Neural cell (in vitro differentiated cells): Measurements from ENCODE around the gene PLCB1. TPM values are rescaled to one million over a fixed set of nuclear protein-coding genes. Genes with fewer than 3 reads are reported as not detected.

Source experiments
- H2AFZ ChIP-seq: fragments of 200-600, 300-800 bp; sonication (generic), shearing (Covaris generic); 2 replicates; pipeline ENCODE4 v1.6.0; 2014; ENCODE audit warnings: low read depth, mild to moderate bottlenecking, antibody characterized with exemption, low read length, moderate library complexity
- H3F3A ChIP-seq: fragments of 200-600 bp; shearing (Covaris generic); 2 replicates; pipeline ENCODE4 v1.6.1; 2016; ENCODE audit warnings: mild to moderate bottlenecking, moderate library complexity, mixed read lengths, antibody characterized with exemption, low read length; ENCODE audit not compliant: insufficient read depth, poor library complexity, severe bottlenecking
- H3K27ac ChIP-seq: fragments of 200-600, 300-800 bp; sonication (generic), shearing (Covaris generic); 2 replicates; pipeline ENCODE4 v1.5.1; 2014; ENCODE audit warnings: mild to moderate bottlenecking, low read length, moderate library complexity
- H3K27me3 ChIP-seq: fragments of 300-800, 200-600 bp; sonication (generic), shearing (Covaris generic); 2 replicates; pipeline ENCODE4 v1.6.0; 2014; ENCODE audit warnings: mild to moderate bottlenecking, low read depth, low read length, moderate library complexity; ENCODE audit not compliant: insufficient read depth
- H3K36me3 ChIP-seq: fragments of 300-800, 200-600 bp; sonication (generic), shearing (Covaris generic); 2 replicates; pipeline ENCODE4 v1.5.1; 2014; ENCODE audit warnings: mild to moderate bottlenecking, antibody characterized with exemption, low read length, moderate library complexity; ENCODE audit not compliant: insufficient read depth
- H3K4me2 ChIP-seq: fragments of 300-800, 200-600 bp; sonication (generic), shearing (Covaris generic); 2 replicates; pipeline ENCODE4 v1.6.0; 2014; ENCODE audit warnings: mild to moderate bottlenecking, low read length
- H3K4me3 ChIP-seq: fragments of 300-800, 200-600 bp; sonication (generic), shearing (Covaris generic); 2 replicates; pipeline ENCODE4 v1.5.1; 2014; ENCODE audit warnings: mild to moderate bottlenecking, low read length, moderate library complexity
- H3K79me2 ChIP-seq: fragments of 200-600 bp; shearing (Covaris generic); replicated peaks from 2 replicates; pipeline ENCODE4 v1.6.0; 2014; ENCODE audit warnings: mild to moderate bottlenecking, low read length, moderate library complexity; ENCODE audit not compliant: insufficient read depth
- H3K9ac ChIP-seq: fragments of 300-800, 200-600 bp; sonication (generic), shearing (Covaris generic); 2 replicates; pipeline ENCODE4 v1.6.1; 2016; ENCODE audit warnings: mild to moderate bottlenecking, low read length, mixed read lengths
- H3K9me2 ChIP-seq: fragments of 200-600 bp; shearing (Covaris generic); 2 replicates; pipeline ENCODE4 v1.6.1; 2016; ENCODE audit warnings: mild to moderate bottlenecking, low read length, mixed read lengths; ENCODE audit not compliant: insufficient read depth
- H3K9me3 ChIP-seq: fragments of 200-600, 300-800 bp; sonication (generic), shearing (Covaris generic); 2 replicates; pipeline ENCODE4 v1.6.1; 2016; ENCODE audit warnings: mild to moderate bottlenecking, mixed run types, low read length, moderate library complexity, mixed read lengths
- H4K20me1 ChIP-seq: fragments of 200-600 bp; shearing (Covaris generic); 2 replicates; pipeline ENCODE4 v1.6.1; 2016; ENCODE audit warnings: mild to moderate bottlenecking, mixed run types; ENCODE audit not compliant: insufficient read depth
- CTCF ChIP-seq: fragments of 450-650 bp; IDR thresholded peaks from 2 replicates; pipeline ENCODE4 v1.5.1; 2014; ENCODE audit warnings: antibody characterized with exemption, mild to moderate bottlenecking, moderate library complexity; ENCODE audit not compliant: poor library complexity, severe bottlenecking
- EP300 ChIP-seq: fragments of 450-650 bp; conservative IDR thresholded peaks from 2 replicates; pipeline ENCODE4 v1.6.1; 2014; ENCODE audit warnings: antibody characterized with exemption, mild to moderate bottlenecking, moderate library complexity; ENCODE audit not compliant: poor library complexity, severe bottlenecking
- EZH2 ChIP-seq: fragments of 200-600, 300-800 bp; shearing (Covaris generic), sonication (generic); IDR thresholded peaks from 2 replicates; pipeline ENCODE4 v1.6.1; 2014; ENCODE audit warnings: antibody characterized with exemption, low read length, borderline replicate concordance, mild to moderate bottlenecking; ENCODE audit not compliant: insufficient read depth, poor library complexity, severe bottlenecking
- MXI1 ChIP-seq: fragments of 450-650 bp; conservative IDR thresholded peaks from 2 replicates; pipeline ENCODE4 v1.6.1; 2014; ENCODE audit warnings: antibody characterized with exemption, mild to moderate bottlenecking; ENCODE audit not compliant: poor library complexity, severe bottlenecking
- POLR2AphosphoS5 ChIP-seq: IDR thresholded peaks from 2 replicates; pipeline ENCODE4 v1.6.1; 2012
- RAD21 ChIP-seq: fragments of 450-650 bp; conservative IDR thresholded peaks from 2 replicates; pipeline ENCODE4 v1.6.1; 2014; ENCODE audit warnings: antibody characterized with exemption, mild to moderate bottlenecking, moderate library complexity
- REST ChIP-seq: IDR thresholded peaks from 2 replicates; pipeline ENCODE4 v1.6.1; 2012; ENCODE audit warnings: borderline replicate concordance
- SMC3 ChIP-seq: fragments of 450-650 bp; conservative IDR thresholded peaks from 2 replicates; pipeline ENCODE4 v1.6.1; 2014; ENCODE audit warnings: antibody characterized with exemption, mild to moderate bottlenecking, moderate library complexity; ENCODE audit not compliant: poor library complexity
- TAF1 ChIP-seq: IDR thresholded peaks from 2 replicates; pipeline ENCODE4 v1.6.1; 2012; ENCODE audit warnings: low read depth
- polyA plus RNA-seq: library from polyadenylated mRNA; depleted of rRNA; stranded (reverse); fragments of >200 nt; gene quantifications from 2 replicates; pipeline ENCODE4 v1.2.3, GENCODE V29; 2014

PLCB1 gene
- polyA plus RNA-seq, 1 donor from 2014 or later: 11.4 TPM

- Histone ChIP-seq H3K27ac (no peak overlapping the region), H4K20me1 (no peaks in the 10 kb centered on the region), H3K4me2 (no peak overlapping the region), H3K79me2 (no peaks in the 10 kb centered on the region), H3K9ac (no peak overlapping the region), H2AFZ (no peak overlapping the region), H3K9me2 (no peaks in the 10 kb centered on the region), H3K36me3 (no peaks in the 10 kb centered on the region), H3K4me3 (no peak overlapping the region), H3K27me3 (no peaks in the 10 kb centered on the region), H3K9me3 (no peaks in the 10 kb centered on the region), H3F3A (no peaks in the 10 kb centered on the region)
- TF ChIP-seq TAF1 (no peak), REST (no peak), SMC3 (no peak), MXI1 (no peak), POLR2AphosphoS5 (no peak), CTCF (no peak), RAD21 (no peak), EZH2 (no peak), EP300 (no peak)
These were observed 785.0 kb downstream of the PLCB1 start for GRCh38 chr20:8917084-8917483.

GRCh38 chr20:8918145-8918544 lies 786.1 kb downstream of the PLCB1 start:
- Histone ChIP-seq H3K36me3 (no peaks in the 10 kb centered on the region), H2AFZ (no peak overlapping the region), H3K4me3 (no peak overlapping the region), H3K9me2 (no peaks in the 10 kb centered on the region), H3K79me2 (no peaks in the 10 kb centered on the region), H3K9ac (no peak overlapping the region), H3K27ac (no peak overlapping the region), H4K20me1 (no peaks in the 10 kb centered on the region), H3K4me2 (no peak overlapping the region), H3F3A (no peaks in the 10 kb centered on the region), H3K27me3 (no peaks in the 10 kb centered on the region), H3K9me3 (no peaks in the 10 kb centered on the region)
- no peak for TF ChIP-seq SMC3
- no peak for TF ChIP-seq MXI1
- no peak for TF ChIP-seq POLR2AphosphoS5
- TF ChIP-seq REST: no peak
- no peak for TF ChIP-seq RAD21
- no peak for TF ChIP-seq EZH2
- no peak for TF ChIP-seq TAF1
- TF ChIP-seq CTCF: no peak
- no peak for TF ChIP-seq EP300
